HFF-Myc (cell line): ENCODE measurements around the gene CORIN.

Experiments
- DNase-seq: peaks from one replicate; pipeline ENCODE4 v3.0.0-alpha.2; 2011; ENCODE audit warnings: low read depth; ENCODE audit errors: extremely low read depth
- H3K4me3 ChIP-seq: replicated peaks from 2 replicates; pipeline ENCODE4 v1.5.1; 2011; ENCODE audit warnings: low read depth, mild to moderate bottlenecking, control low read depth, low read length
- TF ChIP-seq, protein P1 (sequence below): IDR thresholded peaks from 2 replicates; pipeline ENCODE4 v1.5.1; 2012; ENCODE audit warnings: mild to moderate bottlenecking, low read depth, low read length, control low read depth; ENCODE audit errors: missing control alignments

CORIN gene

DNA sequence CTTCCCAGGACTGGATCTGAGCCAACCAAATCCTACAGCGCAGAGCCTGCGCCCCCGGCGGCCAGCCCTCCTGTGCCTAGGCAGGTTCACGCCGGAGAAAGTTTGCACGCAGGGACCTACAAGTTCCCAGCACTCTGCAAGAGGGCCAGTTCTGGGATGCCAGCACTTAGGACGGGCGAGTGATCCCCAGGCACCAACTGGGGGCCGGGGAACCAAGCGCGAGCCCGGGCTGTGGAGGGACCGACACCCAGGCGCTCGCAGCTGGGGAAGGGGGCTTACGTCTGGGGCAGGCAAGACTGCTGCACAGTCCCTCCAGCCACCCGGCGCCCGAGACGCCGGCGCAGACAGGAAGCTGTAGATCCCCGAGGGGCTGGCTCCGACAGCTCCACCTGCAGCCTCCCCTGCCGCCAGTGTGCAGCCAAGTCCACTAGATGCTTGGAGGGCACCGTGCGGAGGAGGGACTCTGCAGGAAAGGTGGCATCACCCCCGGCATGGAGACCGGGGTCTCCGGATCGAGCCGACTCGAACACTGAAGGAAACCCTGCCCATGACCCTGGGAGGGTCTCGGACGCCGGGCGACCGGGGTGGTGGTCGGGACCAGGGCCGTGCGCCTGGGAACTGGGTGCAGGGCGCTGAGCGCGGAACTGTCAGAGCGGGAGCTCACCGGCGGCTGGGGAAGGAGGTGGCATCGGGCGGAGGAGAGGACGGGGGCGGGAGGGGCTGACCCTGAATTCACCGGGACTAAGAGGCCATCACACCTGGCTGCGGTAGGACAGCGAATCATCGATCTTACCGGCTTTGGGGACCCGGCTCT, 566 bp downstream of the CORIN start:
- DNase-seq, result no peak
- H3K4me3 ChIP-seq, result peak overlapping the region; percentile 49
- TF ChIP-seq, protein P1, sequence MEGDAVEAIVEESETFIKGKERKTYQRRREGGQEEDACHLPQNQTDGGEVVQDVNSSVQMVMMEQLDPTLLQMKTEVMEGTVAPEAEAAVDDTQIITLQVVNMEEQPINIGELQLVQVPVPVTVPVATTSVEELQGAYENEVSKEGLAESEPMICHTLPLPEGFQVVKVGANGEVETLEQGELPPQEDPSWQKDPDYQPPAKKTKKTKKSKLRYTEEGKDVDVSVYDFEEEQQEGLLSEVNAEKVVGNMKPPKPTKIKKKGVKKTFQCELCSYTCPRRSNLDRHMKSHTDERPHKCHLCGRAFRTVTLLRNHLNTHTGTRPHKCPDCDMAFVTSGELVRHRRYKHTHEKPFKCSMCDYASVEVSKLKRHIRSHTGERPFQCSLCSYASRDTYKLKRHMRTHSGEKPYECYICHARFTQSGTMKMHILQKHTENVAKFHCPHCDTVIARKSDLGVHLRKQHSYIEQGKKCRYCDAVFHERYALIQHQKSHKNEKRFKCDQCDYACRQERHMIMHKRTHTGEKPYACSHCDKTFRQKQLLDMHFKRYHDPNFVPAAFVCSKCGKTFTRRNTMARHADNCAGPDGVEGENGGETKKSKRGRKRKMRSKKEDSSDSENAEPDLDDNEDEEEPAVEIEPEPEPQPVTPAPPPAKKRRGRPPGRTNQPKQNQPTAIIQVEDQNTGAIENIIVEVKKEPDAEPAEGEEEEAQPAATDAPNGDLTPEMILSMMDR, result no peak

DNA sequence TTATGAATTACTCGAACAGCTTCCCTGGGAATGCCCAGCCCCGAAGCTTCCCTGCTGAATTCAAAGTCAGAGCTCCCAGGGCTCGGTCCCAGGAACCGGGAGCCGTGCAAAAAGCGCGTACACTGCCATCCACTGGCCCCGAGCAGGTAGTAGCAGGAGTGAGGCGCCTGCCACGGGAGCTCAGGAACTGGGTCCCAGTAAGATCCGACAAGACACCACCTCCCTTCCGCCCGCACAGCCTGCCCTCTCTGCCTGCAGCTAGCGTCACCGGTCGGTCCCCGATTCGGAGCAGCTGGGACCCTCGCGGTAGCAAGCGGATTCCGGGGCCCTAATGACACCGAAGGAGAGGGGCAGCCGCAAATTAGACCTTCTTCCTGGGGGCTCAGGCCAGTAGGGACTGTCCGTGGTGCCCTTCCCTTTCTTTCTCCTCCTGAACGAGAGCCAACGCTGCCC, 1.2 kb downstream of the CORIN start:
- H3K4me3 ChIP-seq, result peak overlapping the region; percentile 49
- TF ChIP-seq, protein P1, result peak; percentile 72
- DNase-seq, result peak; percentile 46

DNA sequence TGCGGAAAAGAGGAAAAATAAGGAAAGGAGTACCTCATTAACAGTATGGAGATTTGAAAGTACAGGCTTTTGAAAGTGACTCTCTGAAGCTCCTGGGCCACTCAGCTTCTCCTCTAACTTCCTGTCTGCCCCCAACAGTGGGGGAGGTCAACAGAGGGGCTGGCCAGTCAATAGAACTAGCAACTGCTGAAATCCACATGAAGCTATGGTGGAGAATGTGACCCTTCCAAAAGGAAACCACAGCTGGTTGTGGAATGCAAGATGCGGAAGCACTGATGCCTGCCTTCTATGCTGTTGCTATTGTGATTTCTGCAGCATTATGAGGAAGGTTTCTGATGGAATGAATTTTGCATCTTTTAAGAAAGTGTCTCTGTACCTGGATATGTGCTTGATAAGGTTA, 2.4 kb downstream of the CORIN start:
- TF ChIP-seq, protein P1, result no peak
- DNase-seq, result no peak
- H3K4me3 ChIP-seq, result no peak overlapping the region

DNA sequence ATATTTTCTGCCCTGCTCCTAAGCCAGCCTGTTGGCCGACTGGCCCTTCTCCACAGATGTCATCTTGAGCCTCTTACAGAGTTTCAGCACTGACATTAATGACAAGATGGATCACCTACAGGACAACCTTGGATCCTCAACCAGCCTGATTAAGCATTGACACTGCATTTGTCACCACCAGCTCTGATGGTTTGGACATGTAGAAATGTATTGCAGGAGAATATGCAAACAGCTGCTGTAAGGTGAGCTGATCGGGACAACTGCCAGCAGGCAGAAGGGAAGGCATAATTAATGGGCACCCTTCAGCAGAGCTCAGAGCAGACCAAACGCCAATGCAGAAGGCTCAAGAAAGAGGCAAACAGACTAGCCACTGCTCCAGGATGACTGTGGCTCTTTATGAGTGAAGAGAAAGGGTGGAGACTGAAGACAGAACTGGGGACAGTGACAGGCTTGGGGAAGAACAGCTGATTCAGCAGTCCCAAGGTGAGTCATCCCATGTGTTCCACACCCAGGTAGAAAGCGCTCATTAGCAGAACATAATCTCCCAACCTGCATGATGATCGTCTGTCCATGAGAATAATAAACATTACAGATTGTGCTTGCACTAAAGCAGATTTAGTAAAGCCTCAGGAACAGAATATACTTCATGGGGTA, 6.7 kb downstream of the CORIN start:
- DNase-seq, result no peak
- TF ChIP-seq, protein P1, result no peak
- H3K4me3 ChIP-seq, result no peak overlapping the region

DNA sequence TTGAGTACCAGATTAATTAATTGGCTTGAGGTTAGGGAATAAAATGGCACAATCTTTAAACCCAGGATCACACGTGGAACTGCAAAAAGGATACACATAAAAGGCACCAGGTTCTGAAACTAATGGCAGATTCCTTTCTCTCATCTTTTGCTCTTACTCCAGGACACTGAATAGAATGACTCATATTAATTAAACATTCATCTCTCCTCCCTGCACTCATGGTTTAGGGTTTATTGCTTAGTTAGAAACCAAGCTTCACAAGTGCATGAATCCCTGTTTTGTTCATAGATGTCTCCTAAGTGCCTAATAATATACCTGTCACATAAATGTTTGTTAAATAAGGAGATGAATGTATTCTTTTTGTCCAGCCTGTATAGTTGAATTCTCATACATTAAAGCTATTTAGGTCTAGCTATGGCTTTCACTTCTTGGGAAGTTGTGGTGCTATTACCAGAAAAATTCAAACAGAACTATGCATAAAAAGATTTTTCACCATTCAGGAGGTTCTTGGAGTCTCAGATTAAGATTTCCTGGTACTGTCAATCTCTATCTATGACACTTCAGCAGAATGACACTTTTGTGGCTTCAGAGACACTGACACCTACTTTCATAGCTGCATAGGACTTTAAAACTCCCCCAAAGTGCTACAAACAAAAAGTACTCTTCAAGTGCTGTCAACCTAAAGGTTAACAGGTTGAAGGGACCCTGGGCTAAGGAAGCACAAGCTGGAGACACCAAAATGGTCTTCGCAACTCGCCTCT, 7.4 kb downstream of the CORIN start:
- TF ChIP-seq, protein P1, result no peak
- H3K4me3 ChIP-seq, result no peak overlapping the region
- DNase-seq, result no peak

DNA sequence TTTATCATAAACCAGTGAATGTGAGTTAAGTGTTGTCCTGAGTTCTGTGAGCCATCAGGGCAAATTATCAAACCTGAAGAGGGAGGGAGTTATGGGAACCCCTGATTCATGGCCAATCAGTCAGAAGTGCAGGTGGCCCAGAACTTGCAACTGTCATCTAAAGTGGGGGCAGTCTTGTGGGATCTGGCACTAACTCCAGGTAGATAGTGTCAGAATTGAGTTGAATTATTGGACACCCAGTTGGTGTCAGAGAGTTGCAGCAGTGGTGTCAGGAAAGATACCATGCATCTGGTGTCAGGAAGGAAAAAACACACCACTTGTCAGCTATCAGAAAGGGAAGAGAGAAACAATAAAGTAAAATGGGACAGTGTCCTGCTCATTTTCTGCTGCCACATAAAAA, 8.4 kb downstream of the CORIN start:
- H3K4me3 ChIP-seq, result no peak overlapping the region
- DNase-seq, result no peak
- TF ChIP-seq, protein P1, result no peak
